Measurements from ENCODE around the gene TREML4.

GRCh38 chr6:41284726-41285125 is 56.6 kb downstream of the TREML4 start:
- TF ChIP-seq CTCF (IDR thresholded peaks at IDR 0.05) (no peak), POLR2A (IDR thresholded peaks at IDR 0.05) (peak in 1 of 2 donors; percentile 17)

Measured in thyroid gland (tissue), 4 donors.